ENCODE measurements around the gene RHOBTB1.

The RHOBTB1 gene

GRCh38 chr10:60820093-60820754, 123.8 kb downstream of the RHOBTB1 start:
- no peak for DNase-seq (ENCODE audit: low read depth, low spot score)

Data from iPS DF 19.7 (cell line).